GM10847 (cell line): ENCODE data around the gene WDSUB1.

ENCODE experiments used
- POLR2A ChIP-seq: IDR thresholded peaks from 2 replicates; pipeline ENCODE4 v1.6.1; 2011; ENCODE audit not compliant: insufficient read length; ENCODE audit errors: extremely low read depth

Gene WDSUB1

DNA sequence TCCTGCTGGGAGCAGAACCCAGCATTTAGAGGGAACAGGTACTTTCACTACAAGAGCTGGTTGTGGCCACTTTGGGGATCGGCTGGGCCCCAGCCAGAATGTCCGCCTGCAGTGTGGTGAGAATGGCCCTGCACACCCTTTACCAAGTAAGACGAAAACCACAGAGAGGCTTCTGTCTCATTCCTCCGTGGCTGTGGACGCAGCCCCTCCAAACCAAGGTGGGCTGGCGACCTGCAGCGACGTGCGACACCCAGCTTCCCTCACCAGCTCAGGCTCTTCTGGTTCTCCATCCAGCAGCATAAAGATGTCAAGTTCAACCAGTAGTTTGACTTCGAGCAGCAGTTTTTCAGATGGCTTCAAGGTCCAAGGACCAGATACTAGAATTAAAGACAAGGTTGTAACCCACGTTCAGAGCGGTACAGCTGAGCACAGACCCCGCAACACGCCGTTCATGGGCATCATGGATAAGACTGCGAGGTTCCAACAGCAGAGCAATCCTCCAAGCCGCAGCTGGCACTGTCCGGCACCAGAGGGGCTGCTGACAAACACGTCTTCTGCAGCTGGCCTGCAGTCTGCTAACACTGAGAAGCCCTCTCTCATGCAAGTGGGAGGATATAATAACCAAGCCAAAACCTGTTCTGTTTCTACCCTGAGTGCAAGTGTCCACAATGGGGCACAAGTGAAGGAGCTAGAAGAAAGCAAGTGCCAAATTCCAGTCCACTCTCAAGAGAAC is 56.2 kb downstream of the WDSUB1 start:
- no peak for TF ChIP-seq POLR2A

DNA sequence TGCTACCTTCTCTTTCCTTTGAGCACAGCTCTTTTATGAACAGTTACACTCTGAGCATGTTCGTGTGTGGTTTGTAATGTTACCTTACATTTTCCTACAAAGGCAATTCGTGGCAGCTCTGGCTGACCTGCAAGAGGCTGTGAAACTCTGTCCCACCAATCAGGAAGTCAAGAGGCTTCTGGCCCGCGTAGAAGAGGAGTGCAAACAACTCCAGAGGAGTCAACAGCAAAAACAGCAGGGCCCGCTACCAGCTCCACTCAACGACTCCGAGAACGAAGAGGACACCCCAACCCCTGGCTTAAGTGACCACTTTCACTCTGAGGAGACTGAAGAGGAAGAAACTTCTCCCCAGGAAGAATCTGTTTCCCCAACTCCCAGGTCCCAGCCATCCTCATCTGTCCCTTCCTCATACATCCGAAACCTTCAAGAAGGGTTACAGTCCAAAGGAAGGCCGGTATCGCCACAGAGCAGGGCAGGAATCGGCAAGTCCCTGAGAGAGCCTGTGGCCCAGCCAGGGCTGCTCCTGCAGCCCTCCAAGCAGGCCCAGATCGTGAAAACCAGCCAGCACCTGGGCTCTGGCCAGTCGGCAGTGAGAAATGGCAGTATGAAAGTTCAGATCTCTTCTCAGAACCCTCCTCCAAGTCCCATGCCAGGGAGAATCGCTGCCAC is 56.9 kb downstream of the WDSUB1 start:
- TF ChIP-seq POLR2A = no peak

DNA sequence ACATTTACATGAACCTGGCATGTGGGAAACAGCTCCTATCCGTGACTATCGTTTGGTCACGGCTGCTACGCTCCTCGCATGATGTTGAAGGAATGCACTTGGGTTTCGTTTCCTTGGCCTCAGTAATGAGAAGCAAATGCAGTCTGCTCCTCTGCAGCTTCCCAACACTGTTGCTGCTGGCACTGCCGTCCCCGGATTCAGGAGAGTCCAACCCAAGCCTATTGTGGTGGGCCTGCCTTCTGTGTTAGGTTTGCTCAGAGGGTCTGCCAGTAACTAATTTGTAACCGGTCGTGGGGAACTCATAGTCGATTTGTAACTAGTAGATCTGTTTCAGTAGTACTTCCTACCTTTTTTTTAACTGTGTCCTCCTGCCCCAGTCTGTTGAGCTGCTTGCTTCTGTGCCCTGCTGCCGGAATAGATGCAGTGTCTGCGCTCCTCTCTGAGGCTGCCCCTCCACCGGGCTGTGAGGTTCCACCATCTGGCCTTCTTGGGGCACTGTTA is 58.4 kb downstream of the WDSUB1 start:
- no peak for TF ChIP-seq POLR2A

DNA sequence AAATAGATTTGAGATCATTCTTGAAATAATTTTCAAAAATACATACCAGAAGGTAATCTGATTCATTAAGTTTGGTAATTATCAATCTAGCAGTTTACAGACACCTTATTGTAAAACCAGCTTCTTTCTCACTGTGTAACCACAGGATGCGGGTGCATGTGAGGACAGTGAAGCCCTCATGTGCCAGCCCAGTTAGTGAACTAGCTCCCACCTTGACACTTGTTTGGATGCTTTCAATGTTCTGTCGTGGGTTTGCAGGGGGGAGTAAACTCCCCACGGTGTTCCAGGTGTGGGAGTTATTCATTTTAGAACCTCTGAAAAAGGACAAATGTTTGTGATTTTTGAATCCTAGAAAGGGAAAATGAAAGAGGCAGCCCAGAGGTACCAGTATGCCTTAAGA is 59.0 kb downstream of the WDSUB1 start:
- no peak for TF ChIP-seq POLR2A

DNA sequence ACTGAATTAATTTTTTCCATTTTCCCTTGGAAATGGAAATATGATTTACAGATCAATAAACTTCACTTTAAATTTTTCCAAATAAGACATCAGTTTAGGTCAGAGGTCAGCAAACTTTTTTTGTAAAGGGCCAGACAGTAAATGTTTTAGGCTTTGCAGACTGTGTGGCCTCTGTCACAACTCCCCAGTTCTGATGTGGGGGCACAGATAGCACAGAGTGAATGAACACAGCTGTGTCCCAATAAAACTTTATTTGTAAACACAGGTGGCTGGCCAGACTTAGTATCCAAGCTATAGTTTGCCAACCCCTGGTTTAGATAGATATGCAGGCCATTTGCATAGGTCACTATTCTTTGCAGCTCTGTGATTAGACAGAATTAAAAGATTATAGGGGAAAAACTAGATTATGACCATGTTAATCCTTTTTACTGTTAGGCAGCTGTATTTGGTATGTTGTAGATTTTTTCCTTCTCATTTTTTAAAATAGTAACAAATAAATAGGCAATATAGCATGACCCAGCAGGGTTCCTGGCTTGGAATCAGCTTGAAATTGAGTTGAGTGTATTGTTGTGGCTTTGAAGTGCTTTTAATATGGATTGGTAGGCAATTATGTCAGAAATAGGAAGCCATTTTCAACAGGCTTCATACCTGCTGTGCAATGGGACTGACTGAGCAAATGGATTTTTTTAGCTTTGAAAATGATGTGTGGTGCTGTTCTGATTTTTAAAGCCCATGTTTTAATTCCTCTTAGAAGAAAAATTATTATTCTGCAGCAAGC is 59.7 kb downstream of the WDSUB1 start:
- TF ChIP-seq POLR2A = no peak

DNA sequence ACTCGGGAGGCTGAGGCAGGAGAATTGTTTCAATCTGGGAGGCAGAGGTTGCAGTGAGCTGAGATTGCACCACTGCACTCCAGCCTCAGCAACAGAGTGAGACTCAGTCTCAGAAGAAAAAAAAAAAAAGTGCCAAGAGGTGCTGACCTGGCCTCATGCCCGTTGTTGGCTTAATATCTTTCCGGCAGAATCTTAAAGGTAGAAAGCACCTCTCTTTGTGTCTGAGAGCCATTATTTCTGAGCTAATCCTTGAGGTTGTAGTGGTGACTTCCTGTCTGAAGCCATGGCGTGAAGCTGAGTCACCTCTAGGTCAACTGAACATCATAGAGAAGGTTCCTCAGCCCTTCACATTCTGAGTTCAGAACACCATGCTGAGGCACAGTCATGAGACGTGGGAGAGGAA is 60.4 kb downstream of the WDSUB1 start:
- TF ChIP-seq POLR2A = no peak

DNA sequence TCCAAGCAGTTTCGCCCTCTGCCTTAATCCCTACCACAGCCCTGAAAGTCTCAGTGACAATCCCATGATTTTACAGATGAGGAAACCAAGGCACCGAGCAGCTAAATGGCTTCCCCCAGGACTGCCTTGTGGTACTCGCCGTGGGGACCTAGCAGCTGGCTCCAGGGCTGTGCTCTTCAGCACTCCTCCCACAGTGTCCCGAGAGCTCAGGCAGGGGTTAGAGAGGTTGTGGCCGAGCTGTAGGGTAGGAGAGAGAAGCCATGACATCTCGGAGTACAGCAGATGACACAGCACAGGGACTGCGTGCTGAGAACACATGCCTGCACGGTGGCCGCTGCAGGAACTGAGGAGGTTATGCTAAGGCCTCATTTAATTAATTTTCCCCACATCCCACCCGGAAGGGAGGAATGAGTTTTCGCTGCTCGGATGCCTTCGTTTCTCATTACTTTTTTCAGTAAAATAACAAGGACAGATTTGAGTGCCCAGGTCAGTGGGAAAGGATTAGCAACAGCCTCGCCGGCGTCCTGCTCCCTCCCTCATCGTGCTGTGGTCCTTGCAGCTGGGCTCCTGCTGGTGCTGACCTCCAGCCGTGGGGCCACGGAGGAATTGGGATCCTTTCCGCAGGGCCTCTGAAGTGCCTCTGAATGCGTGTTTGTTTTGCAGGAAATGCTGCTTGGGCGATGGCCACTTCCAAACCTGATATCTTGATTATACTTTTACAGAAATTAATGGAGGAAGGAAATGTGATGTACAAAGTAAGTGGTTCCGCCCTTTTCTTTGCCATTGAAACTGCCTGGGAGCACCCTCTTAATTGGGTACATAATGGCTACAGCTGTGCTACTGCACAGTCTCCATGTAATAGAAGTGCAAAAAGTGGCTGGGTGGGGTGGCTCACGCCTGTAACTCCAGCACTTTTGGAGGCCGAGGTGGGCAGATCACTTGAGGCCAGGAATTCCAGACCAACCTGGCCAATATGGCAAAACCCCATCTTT is 61.2 kb downstream of the WDSUB1 start:
- no peak for TF ChIP-seq POLR2A

DNA sequence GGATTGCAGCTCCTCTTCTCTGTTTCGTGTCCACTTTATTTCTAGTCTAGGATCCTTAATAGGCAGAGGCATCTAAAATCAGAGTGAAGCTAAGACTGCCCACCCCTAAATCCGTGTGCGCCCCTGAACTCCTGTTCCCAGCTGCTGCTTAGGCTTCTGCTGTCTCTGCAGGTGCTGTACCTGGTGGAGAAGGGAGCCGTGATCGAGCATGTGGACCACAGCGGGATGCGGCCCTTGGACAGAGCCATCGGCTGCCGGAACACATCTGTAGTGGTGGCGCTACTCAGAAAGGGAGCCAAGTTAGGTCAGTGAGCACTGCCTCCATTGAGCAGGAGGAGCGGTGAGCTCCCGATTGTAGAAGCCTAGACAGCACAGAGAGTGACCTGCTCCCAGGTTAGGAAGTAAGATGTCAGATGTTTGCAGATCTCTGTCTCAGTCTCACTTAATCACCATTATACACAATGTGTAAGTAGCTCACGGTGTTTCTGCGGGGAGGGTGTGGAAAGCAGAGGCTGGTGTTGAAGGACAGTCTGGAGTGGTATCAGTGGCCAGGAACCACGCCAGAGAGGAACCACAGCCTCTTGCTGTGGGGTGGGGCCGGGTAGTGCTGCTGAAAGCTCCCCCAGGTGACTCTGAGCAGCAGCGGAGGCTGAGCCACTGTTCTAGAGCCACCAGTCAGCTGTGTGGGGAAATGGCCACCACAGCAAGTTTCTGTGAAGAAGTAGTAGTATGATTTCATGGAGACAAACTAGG is 62.3 kb downstream of the WDSUB1 start:
- TF ChIP-seq POLR2A = no peak

DNA sequence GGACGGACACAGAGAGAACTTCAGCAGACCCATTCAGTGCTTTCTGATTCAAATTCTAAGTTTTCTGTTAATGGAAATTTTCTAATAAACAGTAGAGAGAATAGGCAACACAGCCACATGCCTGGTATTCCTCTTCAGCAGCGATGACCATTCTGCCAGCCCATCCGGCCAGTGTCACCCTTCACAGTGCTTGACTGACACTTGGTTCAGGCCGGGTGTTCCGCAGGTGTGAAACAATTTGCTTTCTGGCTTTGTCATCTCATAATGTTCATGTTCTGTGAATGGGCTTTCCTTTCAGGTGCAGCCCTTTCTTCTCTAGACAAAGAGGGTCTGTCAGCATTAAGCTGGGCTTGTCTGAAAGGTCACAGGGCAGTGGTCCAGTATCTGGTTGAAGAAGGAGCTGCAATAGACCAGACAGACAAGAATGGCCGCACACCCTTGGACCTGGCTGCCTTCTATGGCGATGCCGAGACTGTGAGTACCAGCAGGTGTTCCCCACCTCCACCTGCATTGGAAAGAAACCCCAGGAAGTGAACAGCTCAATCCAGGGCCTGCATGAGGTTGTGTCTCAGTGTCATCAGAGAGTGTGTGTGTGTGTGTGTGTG is 67.0 kb downstream of the WDSUB1 start:
- TF ChIP-seq POLR2A = no peak

DNA sequence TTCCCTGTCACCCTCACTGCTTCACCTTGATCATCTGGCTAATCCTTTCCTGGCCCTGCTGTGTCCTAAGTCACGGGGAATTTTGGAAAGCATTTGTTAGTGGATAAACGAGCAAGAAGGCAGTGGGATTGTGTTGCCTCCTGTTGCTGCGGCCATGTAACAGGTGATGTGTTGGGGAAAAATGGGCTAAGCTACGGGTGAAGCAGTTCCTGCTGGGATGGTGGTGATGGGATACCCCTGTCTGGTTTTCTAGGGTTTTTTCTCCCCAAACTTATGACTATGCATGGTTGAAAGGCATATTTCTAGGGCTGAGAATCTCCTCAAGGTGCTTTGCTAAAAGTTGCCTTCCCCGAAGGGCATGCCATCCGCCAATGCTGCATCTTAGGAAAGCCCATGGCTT is 68.1 kb downstream of the WDSUB1 start:
- TF ChIP-seq POLR2A = no peak

DNA sequence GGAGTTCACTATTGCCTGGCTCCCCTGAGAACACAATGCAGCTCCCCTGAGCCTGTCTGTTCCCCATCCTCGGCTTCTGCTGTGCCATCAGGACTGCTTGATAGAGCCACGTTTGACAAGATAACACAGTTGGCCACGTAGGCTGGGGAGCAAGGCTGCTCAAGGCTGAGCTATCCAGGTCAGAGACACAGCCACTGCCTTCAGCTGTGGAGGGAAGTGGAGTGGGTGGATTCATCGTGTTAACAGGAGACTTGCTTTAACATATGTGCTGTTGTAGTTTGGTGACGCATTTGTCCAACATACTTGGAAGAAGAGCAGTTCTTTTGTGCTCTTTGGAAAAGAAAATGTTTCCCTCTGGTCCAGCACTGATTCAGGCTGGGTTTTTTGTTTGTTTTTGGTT is 68.8 kb downstream of the WDSUB1 start:
- no peak for TF ChIP-seq POLR2A

DNA sequence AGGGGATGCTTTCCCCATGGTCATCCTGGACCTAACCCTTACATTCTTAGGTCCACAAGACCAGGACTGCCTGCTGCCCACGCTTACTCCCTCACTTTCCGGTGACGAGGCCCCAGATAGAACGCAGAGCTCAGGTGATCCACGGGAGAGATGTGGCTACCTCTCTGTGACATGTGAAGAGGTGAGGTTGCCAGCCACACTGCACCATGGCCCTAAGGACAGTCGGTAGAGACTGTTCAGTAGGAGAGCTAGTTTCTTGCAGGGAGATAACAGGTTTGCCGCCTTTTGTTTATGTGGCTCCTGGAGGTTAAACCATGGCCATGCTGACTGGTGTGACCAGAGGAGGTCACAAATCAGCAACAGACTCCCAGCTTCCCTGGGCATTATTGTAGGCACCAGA is 71.4 kb downstream of the WDSUB1 start:
- TF ChIP-seq POLR2A = no peak

DNA sequence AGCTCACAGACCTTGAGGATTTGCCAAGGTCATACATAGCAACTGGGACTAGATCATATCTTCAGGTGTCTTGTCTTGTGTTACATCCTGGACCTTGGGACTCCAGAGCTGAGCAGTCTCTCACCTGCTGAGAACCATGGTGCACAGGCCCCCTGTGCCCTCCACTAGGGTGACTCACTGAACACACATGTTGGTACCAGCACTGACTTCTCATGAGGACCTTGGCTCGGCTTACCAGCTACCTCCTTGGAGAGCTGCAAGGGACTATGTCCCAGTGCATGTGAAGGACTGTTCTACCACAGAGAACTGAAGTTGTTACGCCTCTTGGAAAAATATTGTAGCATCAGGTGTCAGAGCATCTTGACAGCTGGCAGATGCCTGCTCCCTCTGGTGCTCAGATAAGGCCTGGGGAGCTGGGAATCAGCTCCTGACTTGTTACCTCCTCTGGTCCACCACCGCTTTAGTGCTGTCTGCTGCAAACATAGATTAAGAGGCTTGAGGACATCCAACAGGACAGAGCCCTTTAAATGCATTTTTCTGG is 72.1 kb downstream of the WDSUB1 start:
- TF ChIP-seq POLR2A = no peak
